CD4-positive, alpha-beta T cell (primary cell): ENCODE results near the gene AGK. TPM values are rescaled to one million over a fixed set of nuclear protein-coding genes. Genes with fewer than 3 reads are reported as not detected.

Source experiments
- ATAC-seq: fragments of 200-7000 bp; cut with Tn5 transposase; one replicate; pipeline ENCODE4 v1.10.0; 2022; ENCODE audit warnings: mild to moderate bottlenecking; ENCODE audit not compliant: poor library complexity
- CTCF ChIA-PET: fragments of 350-600 bp; sonication (Branson Sonifier 250); formaldehyde crosslinking; loops from one replicate; lab custom pipeline; 2021; ENCODE audit warnings: antibody characterized with exemption, inconsistent platforms; lab: Charles Lee
- POLR2A ChIA-PET: fragments of 350-600 bp; sonication (Branson Sonifier 250); formaldehyde crosslinking; loops from one replicate; lab custom pipeline; 2021; ENCODE audit warnings: antibody characterized with exemption, inconsistent platforms; lab: Charles Lee
- DNase-seq, 14 experiments: peaks; one replicate each; pipeline ENCODE4 v3.0.0-alpha.2; 2013 to 2020; ENCODE audit warnings: mixed read lengths in 2 of 14
- H3K27ac ChIP-seq, 2 donors: one replicate each; pipeline versions ENCODE4 v1.5.1 to v1.7.0; 2013; ENCODE audit warnings: low read length in 2 of 2, low read depth in 1 of 2, mild to moderate bottlenecking in 1 of 2
- H3K27me3 ChIP-seq, 2 experiments: 1 replicate in 1 of 2; 2 replicates in 1 of 2; pipeline versions ENCODE4 v1.6.1 to v1.7.0; 2013; ENCODE audit warnings: low read length in 2 of 2, control low read depth in 1 of 2, mild to moderate bottlenecking in 1 of 2, moderate library complexity in 1 of 2; ENCODE audit not compliant: insufficient read depth in 2 of 2, control insufficient read depth in 1 of 2
- H3K36me3 ChIP-seq: one replicate; pipeline ENCODE4 v1.6.1; 2013; ENCODE audit warnings: low read length, control low read depth; ENCODE audit not compliant: insufficient read depth
- H3K4me1 ChIP-seq: one replicate; pipeline ENCODE4 v1.6.1; 2013; ENCODE audit warnings: low read length, control low read depth; ENCODE audit not compliant: insufficient read depth
- H3K4me3 ChIP-seq: one replicate; pipeline ENCODE4 v1.5.1; 2013; ENCODE audit warnings: mild to moderate bottlenecking, low read length, moderate library complexity
- H3K9me3 ChIP-seq, 2 experiments: 1 replicate in 1 of 2; 2 replicates in 1 of 2; pipeline versions ENCODE4 v1.6.1 to v1.7.0; 2013; ENCODE audit warnings: low read length in 2 of 2, mild to moderate bottlenecking in 2 of 2, control low read depth in 1 of 2, moderate library complexity in 1 of 2; ENCODE audit not compliant: control insufficient read depth in 1 of 2, insufficient read depth in 1 of 2
- H3K27ac Mint-ChIP-seq: one replicate; pipeline ENCODE4 v1.8.0; 2020; ENCODE audit warnings: mixed read lengths
- H3K27me3 Mint-ChIP-seq: one replicate; pipeline ENCODE4 v1.8.0; 2021; ENCODE audit warnings: mixed read lengths
- H3K36me3 Mint-ChIP-seq: one replicate; pipeline ENCODE4 v1.8.0; 2021; ENCODE audit warnings: low read depth, mixed read lengths
- H3K4me1 Mint-ChIP-seq: one replicate; pipeline ENCODE4 v1.8.0; 2021; ENCODE audit warnings: low read depth, mixed read lengths
- H3K4me3 Mint-ChIP-seq: one replicate; pipeline ENCODE4 v1.8.0; 2020; ENCODE audit warnings: mild to moderate bottlenecking, mixed read lengths
- H3K9me3 Mint-ChIP-seq: one replicate; pipeline ENCODE4 v1.8.0; 2020; ENCODE audit warnings: mixed read lengths
- intact Hi-C, 2 experiments: fragments of 100-400 bp; cut with DNase I in 1 of 2; cut with micrococcal nuclease in 1 of 2; formaldehyde crosslinking; loops; one replicate each; pipeline versions ENCODE4 v1.15.1 to v1.9.0; 2023 to 2025; cut with DNase I, micrococcal nuclease
- total RNA-seq, 174 experiments: library from RNA in 2 of 174; stranded (reverse) in 2 of 174; gene quantifications; one replicate each; pipeline ENCODE4 v1.2.3 and lab custom pipeline; 2021 to 2026
- TF ChIP-seq, protein P1 (sequence below): fragments of 200-600 bp; IDR thresholded peaks from one replicate; pipeline ENCODE4 v1.8.0; 2022; ENCODE audit warnings: antibody characterized with exemption, mild to moderate bottlenecking

The AGK gene
- total RNA-seq, 2 experiments from 2014 or later = 18.9 to 20.5 TPM

DNA sequence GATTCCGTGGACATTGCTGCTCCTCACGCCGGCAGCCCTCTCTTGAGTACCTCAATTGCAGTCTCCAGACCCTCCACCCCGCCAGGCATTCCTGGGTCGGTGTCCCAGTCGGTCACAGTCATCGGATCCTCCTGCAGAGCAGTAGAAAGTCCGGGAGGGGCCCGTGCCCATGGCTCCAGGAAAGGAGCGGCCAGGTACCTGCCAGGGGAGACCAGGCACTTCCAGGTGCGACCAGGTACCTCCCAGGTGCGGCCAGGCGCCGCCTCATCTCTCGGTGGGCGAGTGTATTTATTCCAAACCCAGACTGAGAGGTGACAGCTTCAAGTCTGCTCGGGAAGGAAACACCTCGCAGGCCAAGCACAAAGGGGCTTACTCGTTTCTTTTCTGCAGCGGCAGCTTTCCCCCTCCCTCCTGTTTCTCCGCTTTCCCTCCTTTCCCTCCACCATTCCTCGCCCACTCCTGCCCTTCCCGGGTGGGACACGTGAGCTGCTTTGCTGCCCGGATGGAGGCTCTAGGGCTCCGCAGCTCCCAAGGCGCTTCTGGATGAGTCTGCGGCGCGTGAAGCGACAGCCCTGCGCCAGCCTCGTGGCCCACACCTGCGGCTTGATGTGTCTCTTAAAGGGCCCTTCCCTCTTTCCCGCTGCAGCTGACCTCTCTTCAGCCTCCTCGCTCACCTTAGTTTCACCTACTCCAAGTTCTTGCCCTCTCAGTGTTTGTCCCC is 39.4 kb upstream of the AGK start:
- CTCF ChIA-PET = no interaction called here
- H3K9me3 ChIP-seq = peaks cover 0 to 3% of the 10 kb centered on the region in 2 experiments
- ATAC-seq (no peak), DNase-seq (no peak)
- H3K4me3 ChIP-seq = peak overlapping the region; percentile 38
- H3K27me3 ChIP-seq = peaks cover 24 to 28% of the 10 kb centered on the region in 2 experiments
- no peaks in the 10 kb centered on the region for H3K36me3 ChIP-seq
- POLR2A ChIA-PET = no interaction called here
- Mint-ChIP-seq H3K4me1 (peaks cover 11% of the 10 kb centered on the region), H3K4me3 (peak overlapping the region; percentile 44), H3K9me3 (peaks cover 5% of the 10 kb centered on the region), H3K27ac (no peak overlapping the region), H3K27me3 (peaks cover 79% of the 10 kb centered on the region), H3K36me3 (no peaks in the 10 kb centered on the region)
- TF ChIP-seq, protein P1, sequence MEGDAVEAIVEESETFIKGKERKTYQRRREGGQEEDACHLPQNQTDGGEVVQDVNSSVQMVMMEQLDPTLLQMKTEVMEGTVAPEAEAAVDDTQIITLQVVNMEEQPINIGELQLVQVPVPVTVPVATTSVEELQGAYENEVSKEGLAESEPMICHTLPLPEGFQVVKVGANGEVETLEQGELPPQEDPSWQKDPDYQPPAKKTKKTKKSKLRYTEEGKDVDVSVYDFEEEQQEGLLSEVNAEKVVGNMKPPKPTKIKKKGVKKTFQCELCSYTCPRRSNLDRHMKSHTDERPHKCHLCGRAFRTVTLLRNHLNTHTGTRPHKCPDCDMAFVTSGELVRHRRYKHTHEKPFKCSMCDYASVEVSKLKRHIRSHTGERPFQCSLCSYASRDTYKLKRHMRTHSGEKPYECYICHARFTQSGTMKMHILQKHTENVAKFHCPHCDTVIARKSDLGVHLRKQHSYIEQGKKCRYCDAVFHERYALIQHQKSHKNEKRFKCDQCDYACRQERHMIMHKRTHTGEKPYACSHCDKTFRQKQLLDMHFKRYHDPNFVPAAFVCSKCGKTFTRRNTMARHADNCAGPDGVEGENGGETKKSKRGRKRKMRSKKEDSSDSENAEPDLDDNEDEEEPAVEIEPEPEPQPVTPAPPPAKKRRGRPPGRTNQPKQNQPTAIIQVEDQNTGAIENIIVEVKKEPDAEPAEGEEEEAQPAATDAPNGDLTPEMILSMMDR = no peak
- intact Hi-C loops = no loop called here
- H3K27ac ChIP-seq = no peak overlapping the region
- peaks cover 11% of the 10 kb centered on the region for H3K4me1 ChIP-seq

DNA sequence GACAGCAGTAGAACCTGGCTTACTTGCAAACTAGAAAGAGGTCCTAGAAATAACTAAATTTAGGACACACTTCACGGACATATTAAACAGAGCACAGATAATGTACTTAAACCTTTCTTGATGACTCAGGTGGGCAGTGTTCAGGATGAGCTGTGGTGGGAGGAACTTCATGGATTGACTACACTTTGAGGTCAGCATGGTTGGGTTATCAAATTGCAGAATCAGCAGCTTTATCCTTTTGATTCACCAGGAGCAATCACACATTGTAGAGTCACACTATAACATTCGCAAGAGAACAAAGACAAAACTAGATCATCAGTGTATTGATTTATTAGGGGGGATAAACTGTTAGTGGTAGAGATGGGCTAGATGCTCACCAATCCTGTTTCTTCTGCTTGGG is 38.6 kb upstream of the AGK start:
- H3K27ac ChIP-seq = no peak overlapping the region
- Mint-ChIP-seq H3K4me3 (peak overlapping the region; percentile 44), H3K27me3 (peaks cover 86% of the 10 kb centered on the region), H3K36me3 (no peaks in the 10 kb centered on the region), H3K27ac (no peak overlapping the region), H3K9me3 (peaks cover 5% of the 10 kb centered on the region), H3K4me1 (peaks cover 11% of the 10 kb centered on the region)
- H3K4me3 ChIP-seq = no peak overlapping the region
- POLR2A ChIA-PET = no interaction called here
- no peak for DNase-seq
- intact Hi-C loops = no loop called here
- H3K9me3 ChIP-seq = peaks cover 0 to 3% of the 10 kb centered on the region in 2 experiments
- no peaks in the 10 kb centered on the region for H3K36me3 ChIP-seq
- no peak for ATAC-seq
- peaks cover 24 to 28% of the 10 kb centered on the region in 2 experiments for H3K27me3 ChIP-seq
- CTCF ChIA-PET = no interaction called here
- peaks cover 11% of the 10 kb centered on the region for H3K4me1 ChIP-seq
- TF ChIP-seq, protein P1 = no peak

DNA sequence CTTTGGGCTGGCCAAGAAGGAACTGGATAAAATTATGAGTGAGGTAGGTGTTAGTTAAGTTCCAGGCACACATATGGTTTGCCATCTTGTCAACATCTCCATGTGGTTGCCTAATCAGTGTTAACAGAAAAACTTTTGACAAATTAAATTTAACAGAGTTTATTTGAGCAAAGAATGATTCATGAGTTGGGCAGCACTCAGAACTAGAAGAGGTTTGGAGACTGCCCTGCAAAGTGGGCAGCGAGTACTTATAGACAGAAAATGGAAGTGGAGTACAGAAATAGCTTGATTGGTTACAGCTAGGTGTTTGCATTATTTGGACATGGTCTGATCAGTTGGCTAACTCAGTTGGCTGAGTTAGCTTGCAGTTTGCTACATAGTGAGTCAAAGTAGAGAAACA is 37.5 kb upstream of the AGK start:
- ATAC-seq = no peak
- POLR2A ChIA-PET = no interaction called here

More for the DNA sequence above, 37.5 kb upstream of the AGK start:
- no peak for DNase-seq
- peaks cover 5% of the 10 kb centered on the region for H3K9me3 Mint-ChIP-seq
- Histone ChIP-seq H3K27me3 (peaks cover 24 to 28% of the 10 kb centered on the region in 2 experiments), H3K36me3 (no peaks in the 10 kb centered on the region), H3K27ac (no peak overlapping the region), H3K9me3 (no peaks in the 10 kb centered on the region), H3K4me3 (no peak overlapping the region), H3K4me1 (peaks cover 11% of the 10 kb centered on the region)
- CTCF ChIA-PET = no interaction called here
- intact Hi-C loops = no loop called here
- no peak overlapping the region for H3K4me3 Mint-ChIP-seq
- peaks cover 11% of the 10 kb centered on the region for H3K4me1 Mint-ChIP-seq
- H3K36me3 Mint-ChIP-seq = no peaks in the 10 kb centered on the region
- peaks cover 81% of the 10 kb centered on the region for H3K27me3 Mint-ChIP-seq
- TF ChIP-seq, protein P1 = no peak
- no peak overlapping the region for H3K27ac Mint-ChIP-seq
